MM.1S (cell line): ENCODE measurements around the gene ZNF791.

Experiments
- DNase-seq: peaks from one replicate; pipeline ENCODE4 v3.0.0-alpha.2; 2015
- H2AFZ ChIP-seq: fragments of 300-600 bp; sonication (generic); 2 replicates; pipeline ENCODE4 v1.6.0; 2016; ENCODE audit warnings: antibody characterized with exemption, low read length
- H3F3A ChIP-seq: fragments of 300-600 bp; sonication (generic); 2 replicates; pipeline ENCODE4 v1.6.1; 2016; ENCODE audit warnings: mild to moderate bottlenecking, antibody characterized with exemption, low read length, moderate library complexity, mixed read lengths; ENCODE audit not compliant: insufficient read depth
- H3K27ac ChIP-seq: fragments of 300-600 bp; sonication (generic); 2 replicates; pipeline ENCODE4 v1.5.1; 2016; ENCODE audit warnings: mild to moderate bottlenecking, low read length
- H3K27me3 ChIP-seq: fragments of 300-600 bp; sonication (generic); replicated peaks from 2 replicates; pipeline ENCODE4 v1.6.0; 2016; ENCODE audit warnings: low read length; ENCODE audit not compliant: insufficient read depth
- H3K36me3 ChIP-seq: fragments of 300-600 bp; sonication (generic); replicated peaks from 2 replicates; pipeline ENCODE4 v1.6.1; 2016; ENCODE audit warnings: mild to moderate bottlenecking, low read length, mixed read lengths; ENCODE audit not compliant: insufficient read depth
- H3K4me1 ChIP-seq: fragments of 300-600 bp; sonication (generic); 2 replicates; pipeline ENCODE4 v1.6.1; 2016; ENCODE audit warnings: low read length, mixed read lengths
- H3K4me2 ChIP-seq: fragments of 300-600 bp; sonication (generic); 2 replicates; pipeline ENCODE4 v1.6.0; 2016; ENCODE audit warnings: low read depth, low read length
- H3K4me3 ChIP-seq: fragments of 300-600 bp; sonication (generic); 2 replicates; pipeline ENCODE4 v1.5.1; 2016; ENCODE audit warnings: low read length, mixed read lengths
- H3K79me2 ChIP-seq: fragments of 300-600 bp; sonication (generic); 2 replicates; pipeline ENCODE4 v1.6.1; 2016; ENCODE audit warnings: mixed run types, low read length, mixed read lengths
- H3K9ac ChIP-seq: fragments of 300-600 bp; sonication (generic); 2 replicates; pipeline ENCODE4 v1.6.1; 2016; ENCODE audit warnings: low read length, mixed read lengths
- H3K9me2 ChIP-seq: fragments of 300-600 bp; sonication (generic); replicated peaks from 2 replicates; pipeline ENCODE4 v1.6.1; 2016; ENCODE audit warnings: mild to moderate bottlenecking, low read length, mixed read lengths; ENCODE audit not compliant: insufficient read depth
- H3K9me3 ChIP-seq: fragments of 300-600 bp; sonication (generic); replicated peaks from 2 replicates; pipeline ENCODE4 v1.6.1; 2016; ENCODE audit warnings: mild to moderate bottlenecking, low read length, mixed read lengths; ENCODE audit not compliant: insufficient read depth
- H4K20me1 ChIP-seq: fragments of 300-600 bp; sonication (generic); 2 replicates; pipeline ENCODE4 v1.6.1; 2016; ENCODE audit warnings: mild to moderate bottlenecking, low read length, moderate library complexity, mixed read lengths; ENCODE audit not compliant: insufficient read depth
- EZH2 ChIP-seq: fragments of 300-600 bp; sonication (generic); optimal IDR thresholded peaks from 2 replicates; pipeline ENCODE3; 2017; ENCODE audit warnings: low read depth, mild to moderate bottlenecking, antibody characterized with exemption, low read length, mixed read lengths
- EZH2phosphoT487 ChIP-seq: fragments of 300-600 bp; sonication (generic); IDR thresholded peaks from 2 replicates; pipeline ENCODE4 v1.6.1; 2018; ENCODE audit warnings: antibody characterized with exemption, low read length
- TF ChIP-seq, protein P1 (sequence below): fragments of 300-600 bp; sonication (generic); IDR thresholded peaks from 2 replicates; pipeline ENCODE4 v1.5.1; 2016; ENCODE audit warnings: antibody characterized with exemption, low read length, mixed read lengths

Gene ZNF791

DNA sequence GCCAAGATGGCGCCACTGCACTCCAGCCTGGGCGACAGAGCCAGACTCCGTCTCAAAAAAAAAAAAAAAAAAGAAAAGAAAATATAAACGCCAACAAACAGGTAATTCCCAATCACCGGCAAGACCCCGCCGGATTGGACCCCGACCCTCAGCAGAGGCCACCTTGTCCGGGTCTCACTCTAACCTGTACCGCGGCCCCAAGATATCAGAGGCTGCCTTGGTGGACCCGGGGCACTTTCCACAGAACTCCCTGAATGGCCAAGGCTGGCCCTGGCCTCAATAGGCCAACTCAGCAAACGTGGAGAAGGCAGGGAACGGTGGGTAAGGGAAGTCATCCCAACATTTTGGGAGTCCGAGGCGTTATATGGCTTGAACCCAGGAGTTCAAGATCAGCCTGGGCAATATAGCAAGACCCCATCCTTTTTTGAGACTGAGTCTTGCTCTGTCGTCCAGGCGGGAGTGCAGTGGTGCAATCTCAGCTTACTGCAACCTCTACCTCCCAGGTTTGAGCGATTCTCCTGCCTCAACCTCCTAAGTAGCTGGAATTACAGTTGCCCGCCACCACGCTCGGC is 28.0 kb downstream of the ZNF791 start:
- no peak overlapping the region for H3K4me2 ChIP-seq
- no peak overlapping the region for H3K4me3 ChIP-seq
- no peaks in the 10 kb centered on the region for H3K36me3 ChIP-seq
- no peak overlapping the region for H3K9ac ChIP-seq
- H3K27ac ChIP-seq, result no peak overlapping the region
- no peak for TF ChIP-seq EZH2
- no peak for TF ChIP-seq EZH2phosphoT487
- TF ChIP-seq, protein P1, sequence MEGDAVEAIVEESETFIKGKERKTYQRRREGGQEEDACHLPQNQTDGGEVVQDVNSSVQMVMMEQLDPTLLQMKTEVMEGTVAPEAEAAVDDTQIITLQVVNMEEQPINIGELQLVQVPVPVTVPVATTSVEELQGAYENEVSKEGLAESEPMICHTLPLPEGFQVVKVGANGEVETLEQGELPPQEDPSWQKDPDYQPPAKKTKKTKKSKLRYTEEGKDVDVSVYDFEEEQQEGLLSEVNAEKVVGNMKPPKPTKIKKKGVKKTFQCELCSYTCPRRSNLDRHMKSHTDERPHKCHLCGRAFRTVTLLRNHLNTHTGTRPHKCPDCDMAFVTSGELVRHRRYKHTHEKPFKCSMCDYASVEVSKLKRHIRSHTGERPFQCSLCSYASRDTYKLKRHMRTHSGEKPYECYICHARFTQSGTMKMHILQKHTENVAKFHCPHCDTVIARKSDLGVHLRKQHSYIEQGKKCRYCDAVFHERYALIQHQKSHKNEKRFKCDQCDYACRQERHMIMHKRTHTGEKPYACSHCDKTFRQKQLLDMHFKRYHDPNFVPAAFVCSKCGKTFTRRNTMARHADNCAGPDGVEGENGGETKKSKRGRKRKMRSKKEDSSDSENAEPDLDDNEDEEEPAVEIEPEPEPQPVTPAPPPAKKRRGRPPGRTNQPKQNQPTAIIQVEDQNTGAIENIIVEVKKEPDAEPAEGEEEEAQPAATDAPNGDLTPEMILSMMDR, result no peak
- no peak for DNase-seq
- no peaks in the 10 kb centered on the region for H3K4me1 ChIP-seq
- no peaks in the 10 kb centered on the region for H3K79me2 ChIP-seq
- no peaks in the 10 kb centered on the region for H3K9me3 ChIP-seq
- H2AFZ ChIP-seq, result no peak overlapping the region
- no peaks in the 10 kb centered on the region; the same call in 1 of the 2 replicates for H3F3A ChIP-seq
- no peaks in the 10 kb centered on the region for H3K9me2 ChIP-seq
- no peaks in the 10 kb centered on the region for H3K27me3 ChIP-seq
- H4K20me1 ChIP-seq, result no peaks in the 10 kb centered on the region

GRCh38 chr19:12639901-12640613 is 29.3 kb downstream of the ZNF791 start:
- TF ChIP-seq, protein P1, result peak; percentile 82
- TF ChIP-seq EZH2, result no peak
- no peak for TF ChIP-seq EZH2phosphoT487
- Histone ChIP-seq H4K20me1 (no peaks in the 10 kb centered on the region), H3K9ac (0 out of 2 replicates have a peak overlapping the region, but pooled peaks have one; percentile 13), H3K9me3 (no peaks in the 10 kb centered on the region), H3F3A (no peaks in the 10 kb centered on the region; the same call in 1 of the 2 replicates), H3K4me1 (no peaks in the 10 kb centered on the region), H3K27me3 (no peaks in the 10 kb centered on the region), H3K36me3 (no peaks in the 10 kb centered on the region), H3K4me3 (peak overlapping the region; percentile 33; the same call in 1 of the 2 replicates), H2AFZ (peak overlapping the region; percentile 32), H3K27ac (no peak overlapping the region), H3K9me2 (no peaks in the 10 kb centered on the region), H3K4me2 (peak overlapping the region; percentile 50), H3K79me2 (no peaks in the 10 kb centered on the region)
- peak; percentile 75 for DNase-seq

- Histone ChIP-seq H3K9ac (no peak overlapping the region), H3K27me3 (no peaks in the 10 kb centered on the region), H3K4me2 (no peak overlapping the region), H3K9me3 (no peaks in the 10 kb centered on the region), H3F3A (no peaks in the 10 kb centered on the region; the same call in 1 of the 2 replicates), H3K4me3 (no peak overlapping the region), H2AFZ (no peak overlapping the region), H3K79me2 (no peaks in the 10 kb centered on the region), H3K4me1 (no peaks in the 10 kb centered on the region), H4K20me1 (no peaks in the 10 kb centered on the region), H3K9me2 (no peaks in the 10 kb centered on the region), H3K27ac (no peak overlapping the region), H3K36me3 (no peaks in the 10 kb centered on the region)
- TF ChIP-seq, protein P1, result no peak
- TF ChIP-seq EZH2 (no peak), EZH2phosphoT487 (no peak)
- no peak for DNase-seq
Observed at GRCh38 chr19:12641456-12641855, 30.7 kb downstream of the ZNF791 start.
